WERI-Rb-1 (cell line): ENCODE measurements around the gene EIF4A3.

Experiments
- DNase-seq: peaks from one replicate; pipeline ENCODE4 v3.0.0-alpha.2; 2020
- H3K27ac ChIP-seq: fragments of 250-450 bp; sonication (Bioruptor Pico); 2 replicates; pipeline ENCODE4 v1.5.1; 2020; ENCODE audit warnings: mild to moderate bottlenecking, moderate library complexity
- H3K27me3 ChIP-seq: fragments of 250-450 bp; sonication (Bioruptor Pico); 2 replicates; pipeline ENCODE4 v1.5.1; 2021; ENCODE audit warnings: mild to moderate bottlenecking, low read depth, moderate library complexity; ENCODE audit not compliant: insufficient read depth, severe bottlenecking
- H3K36me3 ChIP-seq: fragments of 250-450 bp; sonication (Bioruptor Pico); 2 replicates; pipeline ENCODE4 v1.5.1; 2020; ENCODE audit warnings: mild to moderate bottlenecking, moderate library complexity
- H3K4me3 ChIP-seq: 2 replicates; pipeline ENCODE4 v1.5.1; 2011; ENCODE audit warnings: low read depth, mild to moderate bottlenecking, control low read depth, low read length
- H3K9me3 ChIP-seq: fragments of 250-450 bp; sonication (Bioruptor Pico); 2 replicates; pipeline ENCODE4 v1.5.1; 2021; ENCODE audit warnings: mild to moderate bottlenecking, moderate library complexity; ENCODE audit not compliant: severe bottlenecking
- TF ChIP-seq, protein P1 (sequence below): IDR thresholded peaks from 2 replicates; pipeline ENCODE4 v1.5.1; 2011; ENCODE audit warnings: low read depth, mild to moderate bottlenecking, control low read depth, inconsistent platforms, low read length

EIF4A3 gene

DNA sequence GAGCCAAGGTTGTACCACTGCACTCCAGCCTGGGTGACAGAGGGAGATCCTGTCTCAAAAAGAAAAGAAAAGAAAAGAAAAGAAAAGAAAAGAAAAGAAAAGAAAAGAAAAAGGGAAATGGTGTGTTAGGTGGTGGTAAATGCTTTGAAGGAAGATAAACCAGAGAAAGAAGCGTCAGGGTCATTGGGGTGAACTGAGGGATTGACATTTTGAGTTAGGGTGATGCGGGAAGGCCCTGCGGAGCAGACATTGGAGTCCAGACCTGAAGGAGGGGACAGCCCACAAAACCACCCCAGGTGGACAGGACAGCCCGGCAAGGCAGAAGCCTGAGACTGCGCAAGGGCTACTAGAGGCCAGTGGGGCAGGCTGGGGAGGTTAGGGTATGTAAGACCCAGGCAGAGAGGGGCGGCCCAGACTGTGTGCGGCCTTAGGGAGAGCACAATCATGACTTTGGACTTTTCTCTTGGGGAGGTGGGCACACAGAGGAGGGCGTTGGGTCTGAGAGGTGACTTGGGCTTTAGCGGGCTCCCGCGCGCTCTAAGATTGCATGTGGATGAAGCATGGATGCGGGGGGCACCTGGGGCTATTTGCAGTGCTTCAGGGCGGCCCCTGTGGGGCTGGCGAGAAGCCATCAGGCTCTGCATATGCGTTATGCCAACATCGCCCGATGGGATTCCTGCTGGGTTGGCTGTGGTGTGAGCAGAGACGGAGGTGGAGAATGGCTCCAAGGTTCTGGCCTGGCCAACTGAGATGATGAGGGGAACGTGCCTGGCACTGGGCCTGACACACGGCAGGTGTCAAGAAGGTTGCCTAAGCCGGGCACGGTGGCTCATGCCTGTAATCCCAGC lies 48.9 kb downstream of the EIF4A3 start:
- Histone ChIP-seq H3K27ac (peak overlapping the region; percentile 27; the same call in 1 of the 2 replicates), H3K9me3 (no peaks in the 10 kb centered on the region), H3K4me3 (no peak overlapping the region), H3K27me3 (no peaks in the 10 kb centered on the region), H3K36me3 (peaks cover 4% of the 10 kb centered on the region)
- DNase-seq, result no peak
- TF ChIP-seq, protein P1, sequence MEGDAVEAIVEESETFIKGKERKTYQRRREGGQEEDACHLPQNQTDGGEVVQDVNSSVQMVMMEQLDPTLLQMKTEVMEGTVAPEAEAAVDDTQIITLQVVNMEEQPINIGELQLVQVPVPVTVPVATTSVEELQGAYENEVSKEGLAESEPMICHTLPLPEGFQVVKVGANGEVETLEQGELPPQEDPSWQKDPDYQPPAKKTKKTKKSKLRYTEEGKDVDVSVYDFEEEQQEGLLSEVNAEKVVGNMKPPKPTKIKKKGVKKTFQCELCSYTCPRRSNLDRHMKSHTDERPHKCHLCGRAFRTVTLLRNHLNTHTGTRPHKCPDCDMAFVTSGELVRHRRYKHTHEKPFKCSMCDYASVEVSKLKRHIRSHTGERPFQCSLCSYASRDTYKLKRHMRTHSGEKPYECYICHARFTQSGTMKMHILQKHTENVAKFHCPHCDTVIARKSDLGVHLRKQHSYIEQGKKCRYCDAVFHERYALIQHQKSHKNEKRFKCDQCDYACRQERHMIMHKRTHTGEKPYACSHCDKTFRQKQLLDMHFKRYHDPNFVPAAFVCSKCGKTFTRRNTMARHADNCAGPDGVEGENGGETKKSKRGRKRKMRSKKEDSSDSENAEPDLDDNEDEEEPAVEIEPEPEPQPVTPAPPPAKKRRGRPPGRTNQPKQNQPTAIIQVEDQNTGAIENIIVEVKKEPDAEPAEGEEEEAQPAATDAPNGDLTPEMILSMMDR, result no peak

DNA sequence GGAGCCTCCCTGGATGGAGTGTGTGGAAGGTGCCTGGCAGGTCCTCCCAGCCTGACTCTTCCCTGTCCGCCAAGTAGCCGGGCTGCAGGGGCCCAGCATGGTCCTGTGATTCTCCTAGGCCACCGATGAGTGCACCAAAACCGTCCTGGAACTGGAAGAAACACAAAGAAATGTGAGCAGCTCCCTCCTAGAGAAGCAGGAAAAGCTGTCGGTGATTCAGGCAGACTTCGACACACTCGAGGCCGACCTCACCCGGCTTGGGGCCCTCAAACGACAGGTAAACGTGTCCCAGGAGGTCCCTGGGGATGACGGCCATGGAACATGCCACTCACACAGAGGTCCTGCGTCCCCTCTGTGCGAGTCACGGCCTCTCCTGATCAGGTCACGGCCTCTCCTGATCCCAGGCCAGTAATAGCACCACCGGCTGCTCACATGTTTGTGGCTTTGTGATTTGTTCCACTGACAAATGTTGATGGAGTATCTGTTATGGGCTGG lies 49.8 kb downstream of the EIF4A3 start:
- TF ChIP-seq, protein P1, result no peak
- H3K9me3 ChIP-seq, result no peaks in the 10 kb centered on the region

DNA sequence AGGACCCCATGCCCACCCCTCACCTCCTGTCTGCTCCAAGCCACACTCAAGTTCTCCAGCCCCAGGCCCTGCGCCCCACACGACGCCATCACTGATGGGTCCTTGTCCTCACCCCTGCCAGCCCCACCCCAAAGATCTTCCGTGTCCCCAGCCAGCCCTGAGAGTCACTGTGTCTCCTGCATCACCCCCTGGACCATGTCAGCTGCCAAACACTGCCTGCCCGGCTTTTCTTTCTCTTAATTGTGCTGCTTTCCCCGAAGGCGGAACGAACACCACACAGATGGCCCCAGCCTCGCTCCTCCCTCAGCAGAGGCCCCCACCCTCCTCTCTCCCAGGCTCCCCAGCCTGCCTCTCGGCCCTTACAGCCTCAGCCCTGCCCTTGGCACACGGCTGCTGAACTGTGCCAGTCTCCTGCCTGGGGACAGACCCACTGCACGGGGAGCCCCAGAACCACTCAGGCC lies 50.3 kb downstream of the EIF4A3 start:
- H3K4me3 ChIP-seq, result no peak overlapping the region
- no peaks in the 10 kb centered on the region; the same call in 1 of the 2 replicates for H3K36me3 ChIP-seq
- TF ChIP-seq, protein P1, result no peak
- H3K27me3 ChIP-seq, result no peaks in the 10 kb centered on the region
- no peak for DNase-seq
- H3K9me3 ChIP-seq, result no peaks in the 10 kb centered on the region
- peak overlapping the region; percentile 27; the same call in 1 of the 2 replicates for H3K27ac ChIP-seq

More for the DNA sequence above, 49.8 kb downstream of the EIF4A3 start:
- H3K4me3 ChIP-seq, result no peak overlapping the region
- peak overlapping the region; percentile 27 for H3K27ac ChIP-seq
- H3K36me3 ChIP-seq, result no peaks in the 10 kb centered on the region; the same call in 1 of the 2 replicates
- no peaks in the 10 kb centered on the region for H3K27me3 ChIP-seq
- DNase-seq, result peak; percentile 55

DNA sequence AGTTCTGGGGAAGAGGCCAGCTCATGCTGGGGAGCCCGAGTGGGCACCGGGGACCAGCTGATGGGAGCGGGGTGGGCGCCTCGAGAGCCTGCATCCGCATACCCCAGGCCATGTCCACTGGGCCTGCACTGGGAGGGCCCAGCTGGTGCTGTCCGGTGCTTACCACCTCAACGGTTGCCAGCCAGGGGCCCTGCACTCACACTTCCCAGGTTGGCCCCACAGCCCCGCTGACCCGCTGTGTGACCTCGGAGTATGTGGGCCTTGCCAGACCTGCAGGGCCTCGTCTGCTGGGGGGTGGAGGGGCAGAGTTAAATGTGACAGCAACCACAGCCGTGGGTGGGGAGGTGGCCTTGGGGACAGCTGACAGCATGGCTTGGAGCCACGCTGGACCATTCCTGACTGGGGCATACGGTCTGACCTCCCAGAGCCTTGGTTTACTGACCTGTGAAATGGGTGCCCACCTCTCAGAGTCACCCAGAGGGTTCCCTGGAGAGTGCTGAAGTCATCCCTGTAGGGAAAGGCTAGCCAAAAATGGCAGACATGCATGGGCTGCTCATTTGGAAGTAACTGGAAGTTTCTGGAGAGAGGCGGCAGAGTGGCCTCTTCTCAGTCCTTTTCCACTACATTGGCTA lies 51.0 kb downstream of the EIF4A3 start:
- TF ChIP-seq, protein P1, result no peak
- DNase-seq, result no peak
- Histone ChIP-seq H3K27ac (no peak overlapping the region), H3K4me3 (no peak overlapping the region), H3K27me3 (no peaks in the 10 kb centered on the region), H3K9me3 (no peaks in the 10 kb centered on the region), H3K36me3 (no peaks in the 10 kb centered on the region)

DNA sequence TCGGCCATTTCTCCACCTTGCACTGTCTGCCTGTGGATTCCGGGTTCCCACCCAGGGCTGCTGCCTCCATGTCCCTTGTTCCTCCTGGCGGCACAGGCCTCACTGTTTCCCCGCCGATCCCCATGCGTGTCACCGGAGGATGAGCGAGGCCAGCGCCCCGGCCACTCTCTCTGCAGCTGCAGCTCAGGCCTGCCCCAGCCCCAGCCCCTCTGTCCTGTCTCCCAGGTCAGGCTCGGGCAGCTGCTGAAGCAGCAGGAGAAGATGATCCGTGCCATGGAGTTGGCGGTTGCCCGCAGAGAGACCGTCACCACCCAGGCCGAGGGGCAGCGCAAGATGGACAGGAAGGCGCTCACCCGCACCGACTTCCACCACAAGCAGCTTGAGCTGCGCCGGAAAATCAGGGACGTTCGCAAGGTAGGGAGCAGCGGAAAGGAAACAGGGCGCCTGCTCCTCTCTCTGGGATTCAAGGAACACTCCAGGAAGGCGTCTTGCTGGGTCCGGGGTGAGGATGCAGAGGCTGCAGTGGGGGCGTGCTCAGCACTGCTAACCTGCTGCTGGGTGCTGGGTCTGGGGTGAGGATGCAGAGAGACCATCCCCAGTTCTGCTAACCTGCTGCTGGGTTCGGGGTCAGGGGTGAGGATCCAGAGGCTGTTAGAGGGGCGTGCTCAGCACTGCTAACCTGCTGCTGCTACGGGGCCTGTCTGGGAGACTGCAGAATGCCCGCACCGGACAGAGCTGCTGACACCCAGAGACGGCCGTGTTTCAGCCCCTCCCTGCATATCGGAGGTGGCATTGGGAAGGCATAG lies 51.7 kb downstream of the EIF4A3 start:
- H3K27me3 ChIP-seq, result no peaks in the 10 kb centered on the region
- no peak overlapping the region for H3K27ac ChIP-seq
- H3K9me3 ChIP-seq, result no peaks in the 10 kb centered on the region
- DNase-seq, result no peak
- TF ChIP-seq, protein P1, result no peak
- H3K4me3 ChIP-seq, result no peak overlapping the region
- no peaks in the 10 kb centered on the region; the same call in 1 of the 2 replicates for H3K36me3 ChIP-seq
